OCI-LY7 (cell line): ENCODE results near the gene RUFY2. TPM values are rescaled to one million over a fixed set of nuclear protein-coding genes. Genes with fewer than 3 reads are reported as not detected.

Experiments used
- BruUV-seq: library from RNA; stranded (reverse); fragments of 400-500 nt; replicated peaks from 2 replicates; lab custom pipeline; 2021; lab: Mats Ljungman, UMichigan
- CTCF ChIA-PET: fragments of 300-600 bp; sonication (Branson Sonifier 250); formaldehyde crosslinking; loops from one replicate; lab custom pipeline; 2022; ENCODE audit warnings: antibody characterized with exemption; ENCODE audit not compliant: unreplicated experiment; lab: Charles Lee
- POLR2A ChIA-PET: fragments of 300-600 bp; sonication (Branson Sonifier 250); formaldehyde crosslinking; loops from one replicate; lab custom pipeline; 2022; ENCODE audit warnings: antibody characterized with exemption; lab: Charles Lee
- DNase-seq: peaks from one replicate; pipeline ENCODE4 v3.0.0-alpha.2; 2015; ENCODE audit warnings: low spot score
- H2AFZ ChIP-seq: fragments of 200-600 bp; sonication (generic), shearing (Covaris generic); 2 replicates; pipeline ENCODE4 v1.6.1; 2014; ENCODE audit warnings: mild to moderate bottlenecking, antibody characterized with exemption, low read length, moderate library complexity
- H3K27ac ChIP-seq: fragments of 200-600 bp; sonication (generic); 2 replicates; pipeline ENCODE4 v1.5.1; 2014; ENCODE audit warnings: mixed run types, low read depth, mild to moderate bottlenecking, moderate library complexity, low read length, inconsistent platforms; ENCODE audit not compliant: poor library complexity, severe bottlenecking
- H3K36me3 ChIP-seq: fragments of 200-600 bp; sonication (generic); 2 replicates; pipeline ENCODE4 v1.6.1; 2014; ENCODE audit warnings: mild to moderate bottlenecking, antibody characterized with exemption, low read length, moderate library complexity, mixed read lengths; ENCODE audit not compliant: insufficient read depth
- H3K4me1 ChIP-seq: fragments of 200-600 bp; sonication (generic); 2 replicates; pipeline ENCODE4 v1.5.1; 2014; ENCODE audit warnings: mild to moderate bottlenecking, low read length; ENCODE audit not compliant: insufficient read depth, poor library complexity, severe bottlenecking
- H3K4me2 ChIP-seq: fragments of 200-600 bp; sonication (generic); 2 replicates; pipeline ENCODE4 v1.6.1; 2014; ENCODE audit warnings: mild to moderate bottlenecking, low read length
- H3K4me3 ChIP-seq: fragments of 200-600 bp; sonication (generic); 2 replicates; pipeline ENCODE4 v1.5.1; 2014; ENCODE audit warnings: mild to moderate bottlenecking, low read depth, low read length; ENCODE audit not compliant: poor library complexity, severe bottlenecking
- H3K79me2 ChIP-seq: fragments of 200-600 bp; sonication (generic); 2 replicates; pipeline ENCODE4 v1.6.1; 2016; ENCODE audit warnings: low read depth, mild to moderate bottlenecking, low read length, moderate library complexity, mixed read lengths; ENCODE audit not compliant: insufficient read depth
- H3K9me2 ChIP-seq: fragments of 200-600 bp; sonication (generic); 2 replicates; pipeline ENCODE4 v1.6.1; 2016; ENCODE audit warnings: mild to moderate bottlenecking, low read length, mixed read lengths; ENCODE audit not compliant: insufficient read depth
- H3K9me3 ChIP-seq: fragments of 200-600 bp; sonication (generic); 2 replicates; pipeline ENCODE4 v1.6.1; 2014; ENCODE audit warnings: mild to moderate bottlenecking, mixed run types, low read length, mixed read lengths
- H4K20me1 ChIP-seq: fragments of 200-600 bp; sonication (generic); 2 replicates; pipeline ENCODE4 v1.6.1; 2014; ENCODE audit warnings: mild to moderate bottlenecking, antibody characterized with exemption, low read length, moderate library complexity, mixed read lengths; ENCODE audit not compliant: insufficient read depth
- CTCF ChIP-seq: fragments of 200-600 bp; sonication (generic); conservative IDR thresholded peaks from 2 replicates; pipeline ENCODE4 v1.5.1; 2014; ENCODE audit warnings: mild to moderate bottlenecking, antibody characterized with exemption, low read length, moderate library complexity, mixed read lengths
- EZH2phosphoT487 ChIP-seq: fragments of 200-600 bp; sonication (generic); IDR thresholded peaks from 2 replicates; pipeline ENCODE4 v1.6.1; 2018; ENCODE audit warnings: low read depth, borderline replicate concordance, mild to moderate bottlenecking, mixed run types, antibody characterized with exemption, low read length, moderate library complexity, mixed read lengths
- intact Hi-C: fragments of 100-400 bp; cut with micrococcal nuclease; formaldehyde crosslinking; loops from one replicate; pipeline ENCODE4 v1.10.0; 2022; ENCODE audit not compliant: unreplicated experiment
- total RNA-seq, 2 experiments: library from RNA; depleted of rRNA in 1 of 2; stranded (reverse); fragments of >200 nt in 1 of 2; shearing (Covaris generic) in 1 of 2; gene quantifications; 2 replicates each; pipeline ENCODE4 v1.2.3, GENCODE V29; 2014 to 2022

Gene RUFY2
- total RNA-seq, 2 experiments from 2014 or later, result 16.3 to 17.4 TPM

- Histone ChIP-seq H3K4me3 (peak overlapping the region; percentile 85), H3K27ac (no peak overlapping the region), H3K4me2 (peak overlapping the region; percentile 93), H3K36me3 (peaks cover 96% of the 10 kb centered on the region), H4K20me1 (peaks cover 70% of the 10 kb centered on the region), H3K79me2 (peaks cover 99% of the 10 kb centered on the region), H3K4me1 (peaks cover 39% of the 10 kb centered on the region), H3K9me3 (no peaks in the 10 kb centered on the region), H3K9me2 (no peaks in the 10 kb centered on the region), H2AFZ (no peak overlapping the region)
- TF ChIP-seq EZH2phosphoT487, result no peak
- TF ChIP-seq CTCF, result no peak
- DNase-seq, result no peak
- CTCF ChIA-PET, result no interaction called here
- BruUV-seq, result no TSS peak
- POLR2A ChIA-PET, result no interaction called here
- intact Hi-C loops, result no loop called here
Observed at GRCh38 chr10:68336754-68337351, 70.2 kb downstream of the RUFY2 start.

DNA sequence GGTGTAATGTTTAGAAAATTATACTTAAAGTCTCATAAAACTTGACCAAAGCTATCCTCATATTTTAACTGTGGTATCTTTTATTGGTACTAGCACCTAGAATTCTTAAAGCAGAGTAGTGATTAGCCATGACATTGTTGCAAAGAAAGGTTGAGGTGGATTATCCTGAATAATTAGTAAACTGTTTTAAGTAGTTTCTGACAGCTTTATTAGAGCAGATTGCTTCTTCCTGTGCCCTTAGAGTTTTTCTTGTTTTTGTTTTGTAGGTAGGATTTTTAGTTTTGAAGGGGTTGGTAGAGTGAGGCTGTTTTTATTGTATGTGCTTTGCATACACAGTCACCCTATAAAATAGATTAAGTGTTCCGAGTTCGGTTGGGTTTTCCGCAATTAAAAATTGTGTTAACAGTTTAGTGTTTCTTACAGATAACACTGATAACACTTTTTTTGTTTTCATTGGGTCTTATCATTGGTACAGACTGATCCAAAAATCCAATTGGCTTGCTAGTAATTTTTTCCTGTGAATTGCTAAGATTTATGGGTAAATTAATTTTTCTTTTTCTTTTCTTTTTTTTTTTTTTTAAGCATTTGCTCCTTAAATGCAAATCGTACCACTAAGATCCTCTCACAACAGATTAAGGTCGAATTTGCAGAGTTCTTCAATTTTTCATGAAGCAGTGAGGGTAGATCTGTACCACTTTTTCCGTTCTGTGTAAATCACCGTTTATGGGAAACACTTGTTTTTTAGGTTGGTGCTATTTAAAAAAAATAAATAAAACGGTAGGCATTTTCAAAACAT lies 72.2 kb downstream of the RUFY2 start:
- Histone ChIP-seq H3K4me1 (peaks cover 55% of the 10 kb centered on the region), H3K4me2 (peak overlapping the region; percentile 93), H3K79me2 (peaks cover 84% of the 10 kb centered on the region), H4K20me1 (peaks cover 62% of the 10 kb centered on the region), H3K36me3 (peaks cover 77% of the 10 kb centered on the region), H3K9me2 (no peaks in the 10 kb centered on the region), H3K27ac (no peak overlapping the region), H3K9me3 (no peaks in the 10 kb centered on the region), H3K4me3 (peak overlapping the region; percentile 85), H2AFZ (no peak overlapping the region)
- no peak for TF ChIP-seq EZH2phosphoT487
- no peak for TF ChIP-seq CTCF
- no peak for DNase-seq
- CTCF ChIA-PET, result no interaction called here
- intact Hi-C loops, result no loop called here
- no TSS peak for BruUV-seq
- POLR2A ChIA-PET, result interaction anchor here (0.9 to 1.2 kb wide), 3 partner anchors 10 to 99 kb away, joined by 3 read pairs; no protein-coding TSS in a partner anchor
